AG09309 (cell line): Measurements from ENCODE around the gene ENTHD1.

ENCODE experiments used
- DNase-seq: peaks from one replicate; pipeline ENCODE4 v3.0.0-alpha.2; 2010; ENCODE audit warnings: low read depth
- H3K4me3 ChIP-seq: 2 replicates; pipeline ENCODE4 v1.5.1; 2011; ENCODE audit warnings: mild to moderate bottlenecking, low read depth, low read length, moderate library complexity; ENCODE audit not compliant: control insufficient read depth
- TF ChIP-seq, protein P1 (sequence below): IDR thresholded peaks from 2 replicates; pipeline ENCODE4 v1.5.1; 2011; ENCODE audit warnings: mild to moderate bottlenecking, low read depth, low read length, inconsistent platforms; ENCODE audit not compliant: insufficient read depth, control insufficient read depth; ENCODE audit errors: missing control alignments

The ENTHD1 gene, protein sequence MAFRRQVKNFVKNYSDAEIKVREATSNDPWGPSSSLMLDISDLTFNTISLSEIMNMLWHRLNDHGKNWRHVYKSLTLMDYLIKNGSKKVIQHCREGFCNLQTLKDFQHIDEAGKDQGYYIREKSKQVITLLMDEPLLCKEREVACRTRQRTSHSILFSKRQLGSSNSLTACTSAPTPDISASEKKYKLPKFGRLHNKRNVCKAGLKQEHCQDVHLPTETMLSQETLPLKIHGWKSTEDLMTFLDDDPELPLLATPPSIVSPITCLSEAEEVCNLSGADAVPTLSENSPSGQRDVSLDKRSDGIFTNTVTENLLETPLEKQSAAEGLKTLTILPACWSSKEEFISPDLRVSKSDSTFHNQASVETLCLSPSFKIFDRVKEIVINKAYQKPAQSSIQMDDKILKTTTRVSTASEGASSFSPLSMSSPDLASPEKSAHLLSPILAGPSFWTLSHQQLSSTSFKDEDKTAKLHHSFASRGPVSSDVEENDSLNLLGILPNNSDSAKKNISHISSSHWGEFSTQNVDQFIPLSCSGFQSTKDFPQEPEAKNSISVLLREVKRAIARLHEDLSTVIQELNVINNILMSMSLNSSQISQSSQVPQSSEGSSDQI

DNA sequence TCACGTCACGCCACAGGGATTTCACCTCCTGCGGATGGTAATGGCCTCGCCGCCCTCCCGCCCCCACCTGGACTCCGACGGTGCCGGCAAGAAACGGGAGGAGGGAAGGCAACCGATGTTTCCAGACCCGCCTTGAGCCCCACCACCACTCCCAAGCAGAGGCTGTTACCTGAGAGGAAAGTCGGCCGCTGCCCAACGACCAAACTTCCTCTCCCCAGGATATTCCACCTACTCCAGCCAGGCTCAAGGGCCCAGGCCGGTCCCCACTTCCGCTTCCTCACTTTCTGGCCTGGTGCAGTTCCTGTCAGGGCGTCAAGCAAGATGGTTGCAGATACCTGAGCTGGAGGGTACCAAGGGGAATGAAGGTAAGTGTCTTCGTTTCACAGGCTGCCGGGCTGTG, at the start of gene ENTHD1:
Gene ENTHD1 (minus strand): TSS at position 235 of the 400 bp plus-strand sequence. CDS start 6,012 bp downstream, outside the sequence.
- DNase-seq = no peak
- H3K4me3 ChIP-seq = no peak within 1 kb of the TSS
- TF ChIP-seq, protein P1, sequence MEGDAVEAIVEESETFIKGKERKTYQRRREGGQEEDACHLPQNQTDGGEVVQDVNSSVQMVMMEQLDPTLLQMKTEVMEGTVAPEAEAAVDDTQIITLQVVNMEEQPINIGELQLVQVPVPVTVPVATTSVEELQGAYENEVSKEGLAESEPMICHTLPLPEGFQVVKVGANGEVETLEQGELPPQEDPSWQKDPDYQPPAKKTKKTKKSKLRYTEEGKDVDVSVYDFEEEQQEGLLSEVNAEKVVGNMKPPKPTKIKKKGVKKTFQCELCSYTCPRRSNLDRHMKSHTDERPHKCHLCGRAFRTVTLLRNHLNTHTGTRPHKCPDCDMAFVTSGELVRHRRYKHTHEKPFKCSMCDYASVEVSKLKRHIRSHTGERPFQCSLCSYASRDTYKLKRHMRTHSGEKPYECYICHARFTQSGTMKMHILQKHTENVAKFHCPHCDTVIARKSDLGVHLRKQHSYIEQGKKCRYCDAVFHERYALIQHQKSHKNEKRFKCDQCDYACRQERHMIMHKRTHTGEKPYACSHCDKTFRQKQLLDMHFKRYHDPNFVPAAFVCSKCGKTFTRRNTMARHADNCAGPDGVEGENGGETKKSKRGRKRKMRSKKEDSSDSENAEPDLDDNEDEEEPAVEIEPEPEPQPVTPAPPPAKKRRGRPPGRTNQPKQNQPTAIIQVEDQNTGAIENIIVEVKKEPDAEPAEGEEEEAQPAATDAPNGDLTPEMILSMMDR = no peak

DNA sequence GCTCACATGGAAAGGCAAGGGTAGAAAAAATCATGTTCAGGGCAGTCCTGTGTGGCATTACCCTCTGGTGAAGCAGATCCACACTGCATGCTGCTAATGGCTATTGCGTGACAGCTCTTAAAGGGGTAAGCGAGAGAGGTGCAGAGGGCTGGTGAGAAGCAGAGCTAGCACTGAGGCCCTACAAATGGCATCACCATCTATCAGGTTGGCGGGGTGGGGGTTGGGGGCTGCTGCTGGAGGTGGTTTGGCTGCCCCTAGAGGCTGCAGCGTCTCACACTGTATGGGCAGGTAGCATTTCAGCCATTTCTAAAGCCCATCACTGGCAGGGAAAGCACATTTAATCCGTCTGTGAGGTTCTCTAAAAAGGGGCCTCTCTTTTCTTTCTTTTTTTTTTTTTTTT, 49.8 kb upstream of the ENTHD1 start:
- DNase-seq = no peak
- no peak overlapping the region for H3K4me3 ChIP-seq
- TF ChIP-seq, protein P1 = no peak

DNA sequence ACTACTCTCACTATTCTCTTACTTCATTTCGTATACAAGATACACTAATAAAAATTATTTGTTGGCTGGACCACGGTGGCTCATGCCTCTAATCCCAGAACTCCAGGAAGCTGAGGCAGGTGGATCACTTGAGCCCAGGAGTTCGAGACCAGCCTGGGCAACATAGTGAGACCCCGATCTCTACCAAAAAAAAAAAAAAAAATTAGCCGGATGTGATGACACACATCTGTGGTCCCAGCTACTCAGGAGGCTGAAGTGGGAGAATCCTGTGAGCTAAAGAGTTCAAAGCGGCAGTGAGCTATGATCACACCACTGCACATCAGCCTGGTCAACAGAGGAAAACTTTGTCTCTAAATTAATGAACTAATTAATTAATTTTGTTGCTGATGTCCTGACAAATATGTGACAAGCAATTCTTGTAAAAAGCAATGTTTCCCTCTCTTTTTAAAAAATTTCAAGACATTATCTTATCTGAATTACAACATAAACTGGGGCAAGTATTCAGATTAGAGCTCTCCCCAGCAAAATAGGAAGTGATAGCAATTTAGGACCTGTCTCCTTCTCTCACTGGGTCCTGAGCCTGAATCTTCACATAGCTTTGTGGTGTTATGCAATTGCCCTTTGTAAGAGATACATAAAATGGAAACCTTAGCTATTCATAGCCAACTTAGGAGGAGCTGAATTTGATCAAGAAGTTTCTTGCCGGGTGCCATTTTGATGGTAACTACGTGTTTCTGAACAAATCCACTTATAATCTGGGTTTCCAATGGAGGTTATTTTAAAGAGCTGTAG, 49.1 kb upstream of the ENTHD1 start:
- TF ChIP-seq, protein P1 = no peak
- DNase-seq = no peak
- no peak overlapping the region for H3K4me3 ChIP-seq

DNA sequence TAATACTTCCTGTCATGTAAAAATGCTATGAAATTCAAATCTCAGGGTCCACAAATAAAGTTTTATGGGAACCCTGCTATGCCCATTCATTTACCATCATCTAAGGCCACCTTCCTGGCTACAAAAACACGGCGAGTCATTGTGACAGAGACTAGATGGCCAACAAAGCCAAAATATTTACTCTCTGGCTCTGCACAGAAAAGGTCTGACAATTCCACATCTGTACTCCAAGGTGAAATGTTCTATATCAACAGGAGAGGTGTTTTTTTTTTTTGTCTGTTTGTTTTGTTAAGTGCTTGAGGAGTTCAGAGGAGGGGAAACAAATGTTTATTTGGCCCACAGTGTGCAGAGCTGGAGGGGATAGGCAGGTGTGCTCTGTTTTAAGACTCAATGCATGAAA, 48.0 kb upstream of the ENTHD1 start:
- TF ChIP-seq, protein P1 = no peak
- no peak overlapping the region for H3K4me3 ChIP-seq
- no peak for DNase-seq

DNA sequence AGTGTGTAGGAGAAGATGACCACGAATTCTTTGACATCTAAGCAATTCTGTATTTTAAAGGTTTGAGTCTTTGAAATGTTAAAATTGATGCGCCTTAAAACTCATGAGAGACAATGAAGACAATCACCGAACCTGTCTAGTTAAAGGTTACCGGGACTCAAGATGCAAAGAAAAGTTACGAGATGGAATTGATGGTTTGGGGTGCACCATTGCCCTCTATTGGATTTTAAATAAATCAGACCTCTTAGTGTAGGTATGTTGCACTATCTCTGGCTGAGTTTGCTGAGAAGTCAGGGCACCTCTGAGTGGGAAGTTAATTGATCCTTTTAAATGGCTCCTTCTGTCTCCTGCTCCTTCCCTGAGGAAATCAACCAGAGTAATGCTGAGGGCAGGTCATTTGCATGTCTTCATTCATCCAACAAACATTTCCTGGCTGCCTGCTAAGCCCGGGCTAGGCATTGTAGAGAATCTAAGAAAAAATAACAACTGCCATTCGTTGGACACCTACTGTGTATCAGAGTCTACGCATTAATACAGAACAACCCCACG, 47.3 kb upstream of the ENTHD1 start:
- no peak for DNase-seq
- no peak overlapping the region for H3K4me3 ChIP-seq
- TF ChIP-seq, protein P1 = no peak

DNA sequence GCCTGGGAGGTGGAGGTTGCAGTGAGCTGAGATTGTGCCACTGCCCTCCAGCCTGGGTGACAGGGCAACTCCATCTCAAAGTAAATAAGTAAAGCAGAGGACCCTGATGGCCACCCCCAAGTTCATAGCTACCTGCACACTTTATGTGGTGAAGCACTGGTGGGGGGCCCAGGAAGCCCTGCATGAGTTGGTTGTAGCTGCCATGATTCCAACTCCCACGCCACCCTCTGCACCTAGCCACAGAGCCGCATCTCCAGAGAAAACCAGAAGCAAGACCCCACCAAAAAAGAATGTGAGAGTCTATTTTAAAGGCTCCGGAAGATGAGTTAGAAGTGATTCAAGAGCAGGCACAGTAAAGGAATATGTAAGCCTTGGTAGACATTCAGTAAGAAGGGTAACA, 46.3 kb upstream of the ENTHD1 start:
- DNase-seq = no peak
- no peak overlapping the region for H3K4me3 ChIP-seq
- TF ChIP-seq, protein P1 = no peak
